NCI-H2227 (cell line): Measurements from ENCODE around the gene SMYD1.

Source experiments
- DNase-seq: peaks from one replicate; lab custom pipeline; 2025; ENCODE audit not compliant: unreplicated experiment; lab: John Stamatoyannopoulos, UW

The SMYD1 gene

DNA sequence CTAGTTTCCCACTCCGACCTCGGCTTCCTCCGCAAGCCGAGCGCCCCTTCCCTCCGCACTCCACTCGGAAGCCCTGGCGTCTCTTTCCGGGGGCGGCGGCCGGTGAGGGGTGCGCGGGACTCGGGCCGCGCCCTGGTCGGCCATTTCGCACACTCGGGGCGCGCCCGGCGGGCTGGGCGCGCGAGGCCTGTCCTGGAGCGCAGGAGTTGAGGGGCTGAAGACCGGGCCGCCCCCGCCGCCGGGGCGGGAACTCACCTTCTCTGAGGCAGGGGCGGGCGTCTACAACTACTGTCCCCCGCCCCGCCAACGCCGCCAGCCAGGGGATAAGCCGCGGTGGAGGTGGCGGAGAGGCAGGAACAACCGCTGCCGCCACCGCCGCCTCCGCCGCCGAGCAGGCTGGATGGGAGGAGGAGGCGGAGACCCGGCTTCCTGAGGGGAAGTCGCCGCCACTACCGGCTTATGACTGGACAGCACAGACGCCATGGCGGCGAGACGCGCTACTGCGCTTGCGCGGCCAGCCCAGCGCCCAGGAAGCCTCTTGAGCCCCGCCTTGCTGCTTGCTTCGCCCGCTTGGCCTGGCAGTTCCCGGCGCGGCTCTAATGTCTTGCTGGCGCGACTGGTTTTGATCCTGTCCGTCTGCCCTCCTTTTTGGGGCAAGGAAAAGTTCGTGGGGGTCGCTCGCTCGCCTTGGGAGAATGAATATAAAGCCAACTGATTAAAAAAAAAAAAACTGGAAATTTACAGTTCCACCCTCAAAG is 12.1 kb upstream of the SMYD1 start, which contains the start of gene KRCC1:
Gene KRCC1, minus strand, starts transcription at position 413 of the 758 bp plus-strand sequence. CDS start 27,220 bp downstream, outside the sequence.
- peak; percentile 97 for DNase-seq

DNA sequence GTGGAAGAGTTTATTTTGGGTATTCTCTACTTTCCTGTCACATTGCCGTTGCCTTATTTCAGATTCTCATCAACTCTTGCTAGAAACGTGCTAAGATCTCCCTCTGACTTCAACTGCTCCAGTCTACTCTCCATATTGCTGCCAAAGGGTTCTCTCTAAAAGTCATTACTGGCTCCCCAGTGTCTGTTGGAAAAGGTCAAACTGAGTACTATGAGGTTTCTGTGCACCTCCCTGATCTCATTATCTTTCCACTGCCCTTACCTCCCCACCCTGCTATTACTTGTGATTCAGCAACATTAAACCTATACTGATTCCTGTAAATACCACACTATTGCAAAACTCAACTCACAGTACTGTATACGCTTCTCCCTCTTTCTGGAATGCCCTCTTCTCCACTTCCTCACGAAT is 10.2 kb upstream of the SMYD1 start:
- DNase-seq, result no peak

DNA sequence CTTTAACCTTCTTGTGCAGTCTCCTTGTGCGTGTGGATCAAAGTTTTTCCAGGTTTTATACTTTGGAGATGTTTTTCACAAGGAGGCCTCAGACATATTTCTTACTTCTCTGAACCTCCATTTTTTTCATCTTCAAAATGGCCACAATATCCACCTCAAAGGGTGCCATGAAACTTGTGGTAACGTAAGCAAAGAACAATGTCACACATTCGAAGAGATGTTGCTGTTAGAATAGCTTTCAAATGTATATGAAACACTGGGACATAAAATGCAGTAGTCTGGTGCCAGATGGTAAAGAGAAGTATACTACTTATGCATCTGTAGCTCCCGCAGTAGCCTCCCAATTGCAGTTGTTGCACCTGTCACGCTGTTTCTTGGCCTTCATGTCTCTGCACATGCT is 9.4 kb upstream of the SMYD1 start:
- DNase-seq, result no peak

DNA sequence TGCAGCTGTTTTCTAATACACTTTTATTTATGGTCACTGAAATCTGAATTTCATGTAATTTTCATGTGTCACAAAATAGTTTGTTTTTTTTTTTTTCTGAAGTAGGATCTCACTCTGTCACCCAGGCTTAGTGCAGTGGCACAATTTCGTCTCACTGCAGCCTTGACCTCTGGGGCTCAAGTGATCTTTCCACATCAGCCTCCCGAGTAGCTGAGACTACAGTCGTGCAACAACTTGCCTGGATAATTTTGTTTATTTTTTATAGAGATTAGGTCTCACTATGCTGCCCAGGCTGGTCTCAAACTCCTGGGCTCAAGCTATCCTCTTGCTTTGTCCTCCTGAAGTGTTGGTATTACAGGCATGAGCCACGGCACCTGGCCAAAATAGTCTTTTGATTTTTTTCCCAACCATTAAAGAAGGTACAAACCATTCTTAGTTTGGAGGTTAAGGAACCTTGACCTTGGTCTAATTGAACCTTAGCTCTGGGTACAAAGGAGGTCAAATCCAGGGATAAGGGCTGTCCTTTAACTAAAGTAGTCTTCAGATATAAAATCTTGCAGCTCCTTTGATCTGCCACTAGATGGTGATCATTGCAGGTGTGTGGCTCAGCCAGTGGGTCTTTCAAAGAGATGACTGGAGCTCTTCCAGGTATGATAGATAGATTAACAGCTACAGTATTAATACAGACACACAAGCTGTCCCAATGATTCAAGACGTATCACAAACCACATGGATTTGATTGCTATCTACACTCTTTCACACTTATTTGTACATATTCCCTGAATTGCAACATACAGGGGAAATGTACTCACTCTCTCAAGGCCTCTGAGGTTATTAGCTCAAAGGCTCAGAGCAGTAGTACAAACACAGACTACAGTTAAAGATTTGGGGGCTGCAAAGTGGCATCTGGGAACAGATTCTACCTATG is 7.4 kb upstream of the SMYD1 start:
- peak; percentile 55 for DNase-seq

DNA sequence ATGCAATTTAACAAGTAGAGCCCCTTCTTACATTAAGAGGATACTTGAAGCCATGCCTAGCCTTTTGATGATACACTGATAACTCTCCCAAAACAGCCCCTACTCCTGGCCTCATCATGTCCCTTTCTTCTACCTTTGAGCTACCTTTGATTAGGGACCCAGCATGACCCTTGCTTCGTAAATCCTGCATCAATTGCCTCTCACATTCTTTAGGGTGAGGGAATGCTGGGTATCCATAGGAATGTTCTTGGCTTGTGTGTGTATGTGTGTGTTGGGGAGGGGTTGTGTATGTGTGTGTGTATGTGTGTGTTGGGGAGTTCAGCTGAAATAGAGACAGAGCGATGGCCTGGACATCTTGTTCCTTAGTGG is 6.7 kb upstream of the SMYD1 start:
- no peak for DNase-seq

DNA sequence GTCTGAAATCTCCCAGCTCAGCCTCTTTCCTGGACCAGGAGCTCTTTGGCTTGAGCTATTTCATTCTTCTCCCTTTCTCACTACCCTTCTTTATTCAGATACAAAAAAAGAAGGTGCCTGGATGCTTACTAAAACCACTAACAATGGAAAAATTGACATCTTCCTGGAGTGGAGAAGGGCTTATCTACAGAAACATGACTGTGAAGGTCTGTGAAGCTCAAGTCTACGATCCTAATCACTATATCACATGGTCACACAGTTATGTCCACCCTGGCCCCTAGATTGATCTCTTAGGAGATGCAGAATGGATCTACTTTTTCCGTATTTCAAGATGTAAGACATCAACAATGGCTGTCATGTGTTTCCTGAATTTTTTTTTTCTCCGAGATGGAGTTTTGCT is 6.3 kb upstream of the SMYD1 start:
- DNase-seq, result no peak

DNA sequence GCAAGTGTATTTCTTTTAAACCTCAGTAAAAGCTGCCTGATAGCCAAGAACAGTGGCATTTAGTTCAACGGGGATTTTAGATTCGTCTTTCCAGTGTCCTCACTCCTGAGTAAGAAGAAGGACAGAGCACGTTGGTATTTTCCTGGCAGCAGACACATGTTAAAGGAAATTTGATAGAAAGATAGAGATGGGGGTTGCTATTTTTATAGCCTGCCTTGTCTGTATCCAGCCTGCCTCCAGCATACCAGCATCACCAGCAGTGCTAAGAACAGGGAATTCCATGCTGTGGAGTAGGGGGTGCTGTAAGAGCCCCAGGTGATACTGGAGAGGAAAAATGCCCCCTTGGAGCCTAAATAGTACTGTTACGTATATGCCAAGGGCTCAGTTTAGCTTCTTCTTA is 1.1 kb upstream of the SMYD1 start:
- no peak for DNase-seq

DNA sequence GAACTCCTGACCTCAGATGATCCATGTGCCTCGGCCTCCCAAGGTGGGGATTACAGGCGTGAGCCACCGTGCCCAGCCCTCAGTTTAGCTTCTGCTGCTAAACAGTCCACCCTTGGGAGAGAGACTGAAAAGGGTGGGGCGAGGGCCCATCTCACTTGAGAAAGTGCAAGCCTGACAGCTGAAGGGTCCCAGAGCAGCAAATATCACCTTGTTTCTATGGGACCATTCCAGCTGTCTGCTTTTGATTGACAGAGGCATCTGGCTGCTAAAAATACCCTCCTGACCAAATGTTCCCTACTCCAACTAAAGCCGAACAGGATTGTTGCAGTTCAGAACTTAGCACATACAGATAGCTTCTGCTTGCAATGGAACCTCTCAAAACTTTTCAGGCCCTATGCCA is 436 bp upstream of the SMYD1 start:
- DNase-seq, result no peak

DNA sequence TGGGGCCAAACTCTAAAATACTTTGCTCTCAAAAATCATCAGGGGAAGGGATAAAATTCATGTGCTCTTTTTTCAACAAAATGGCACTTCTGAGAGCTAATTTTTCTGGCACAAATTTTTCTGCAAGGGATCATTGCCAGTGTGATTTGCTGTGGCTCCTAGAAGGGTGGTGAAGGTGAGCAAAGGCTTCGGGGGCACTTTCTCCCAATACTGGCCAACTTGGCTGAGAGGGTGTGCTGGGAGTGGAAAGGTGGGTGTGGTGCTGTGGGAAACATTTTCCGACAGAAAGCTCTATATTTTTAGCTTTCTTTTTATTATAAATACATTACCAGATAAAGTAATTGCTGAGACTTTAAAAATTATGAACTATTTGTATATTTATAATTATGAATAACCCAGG is 419 bp downstream of the SMYD1 start:
- no peak for DNase-seq

DNA sequence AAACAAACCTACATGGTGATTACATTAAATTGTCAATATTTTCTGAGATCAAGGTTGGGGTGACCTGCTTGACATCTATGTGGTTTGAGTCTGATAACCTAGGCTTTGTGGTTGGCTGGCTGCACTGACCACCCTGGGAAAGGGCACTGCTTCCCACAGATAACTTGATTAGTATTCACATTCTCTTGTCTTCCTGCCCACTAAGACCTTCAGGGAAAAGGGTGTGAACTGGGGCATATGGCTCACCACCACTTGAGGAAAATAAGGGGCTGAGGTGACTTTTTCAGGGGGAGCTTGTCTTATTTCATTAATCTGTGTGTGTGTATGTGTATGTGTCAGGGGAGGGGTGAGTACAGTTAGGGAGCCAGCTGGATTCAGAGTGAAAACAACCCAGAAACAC is 1.5 kb downstream of the SMYD1 start:
- DNase-seq, result no peak

DNA sequence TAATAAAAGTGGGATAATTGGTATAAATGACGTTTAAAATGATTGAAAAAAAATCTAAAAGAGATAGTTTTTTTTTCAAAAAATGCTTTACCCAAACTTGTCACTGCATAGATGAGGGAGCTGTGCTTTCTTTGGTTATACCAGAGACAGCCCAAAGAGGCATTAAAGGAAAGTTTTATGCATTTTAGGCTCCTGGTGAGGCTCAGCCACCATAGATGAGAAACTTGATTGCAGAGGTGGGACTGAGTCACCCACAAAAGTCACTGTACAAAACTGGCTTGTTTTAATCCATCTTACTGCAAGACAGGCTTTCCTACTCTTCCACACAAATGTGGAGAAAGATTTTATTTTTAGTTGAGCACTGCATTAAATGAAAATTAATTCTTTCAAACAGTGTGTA is 2.4 kb downstream of the SMYD1 start:
- no peak for DNase-seq

DNA sequence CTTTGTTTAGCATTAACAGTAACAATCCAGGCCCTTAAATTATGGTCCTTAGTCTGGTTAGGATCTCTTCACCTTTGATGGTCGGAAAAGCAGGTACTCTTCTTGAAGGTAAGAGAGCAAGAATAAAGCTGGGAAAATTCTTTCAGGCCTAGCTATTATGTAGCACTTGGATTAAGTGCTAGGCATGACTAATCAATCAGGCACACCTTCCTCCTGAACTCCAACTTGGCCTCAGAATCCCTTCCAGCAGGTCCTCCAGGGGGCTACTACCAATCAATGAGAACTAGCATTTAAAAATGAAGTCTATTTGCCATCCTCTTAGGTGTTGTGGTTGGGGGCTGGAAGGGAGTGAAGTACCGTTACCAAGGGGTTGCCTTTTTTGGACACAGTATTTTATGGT is 3.7 kb downstream of the SMYD1 start:
- DNase-seq, result no peak

DNA sequence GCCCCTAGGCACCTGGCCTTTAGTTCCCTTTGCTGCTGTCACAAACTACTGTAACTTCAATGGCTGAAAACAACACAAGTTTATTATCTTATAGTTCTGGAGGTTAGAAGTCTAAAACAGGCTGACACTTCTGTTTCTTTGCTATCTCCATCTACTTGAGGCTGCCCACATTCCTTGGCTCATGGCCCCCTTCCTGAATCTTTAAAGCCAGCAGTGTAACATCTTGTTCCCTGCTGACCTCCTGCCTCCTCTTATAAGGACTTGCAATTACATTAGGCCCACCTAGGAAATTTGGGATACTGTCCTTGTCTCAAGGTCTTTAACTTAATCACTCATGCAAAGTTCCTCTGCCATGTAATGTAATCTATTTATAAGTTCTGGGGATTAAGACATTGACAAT is 6.5 kb downstream of the SMYD1 start:
- no peak for DNase-seq

DNA sequence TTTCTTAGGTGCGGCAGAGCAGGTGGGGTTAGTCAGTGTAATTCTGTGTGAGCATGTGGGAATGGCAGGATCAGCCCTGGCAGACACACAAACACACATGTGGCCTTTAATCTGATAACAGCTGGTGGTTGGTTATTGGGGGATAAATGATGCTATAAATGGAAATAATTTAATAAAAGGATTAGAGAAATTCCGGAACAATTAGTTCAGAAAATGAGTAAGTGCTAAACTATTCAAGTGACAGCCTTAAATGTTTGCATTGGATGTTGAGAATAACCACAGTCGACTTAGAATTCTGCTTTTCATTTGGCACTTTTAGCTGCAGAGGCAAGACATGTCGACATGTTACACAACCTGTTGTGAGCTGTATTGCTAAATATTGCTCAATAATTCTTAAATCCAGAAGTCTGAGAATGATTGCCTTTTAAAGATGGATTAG is 7.2 kb downstream of the SMYD1 start:
- no peak for DNase-seq

DNA sequence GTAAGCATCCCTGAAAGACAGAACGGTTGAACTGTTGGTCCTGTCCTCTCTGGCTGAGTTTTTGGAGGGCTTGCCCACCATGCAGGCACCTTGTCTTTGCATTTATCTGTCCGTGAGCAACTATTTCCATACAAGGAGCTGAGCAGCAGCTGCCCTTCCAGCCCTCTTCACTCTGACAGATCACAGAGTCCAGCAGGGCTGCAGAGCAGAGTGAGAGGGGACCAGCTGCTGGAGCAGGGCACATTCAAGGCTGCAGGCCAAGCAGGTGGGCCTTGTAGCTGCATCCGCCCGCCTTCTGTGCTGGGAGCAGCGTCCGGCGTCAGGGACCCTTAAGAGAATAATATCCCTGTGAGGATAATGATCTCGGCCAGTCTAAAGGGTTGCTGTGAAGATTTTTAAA is 9.5 kb downstream of the SMYD1 start:
- no peak for DNase-seq

DNA sequence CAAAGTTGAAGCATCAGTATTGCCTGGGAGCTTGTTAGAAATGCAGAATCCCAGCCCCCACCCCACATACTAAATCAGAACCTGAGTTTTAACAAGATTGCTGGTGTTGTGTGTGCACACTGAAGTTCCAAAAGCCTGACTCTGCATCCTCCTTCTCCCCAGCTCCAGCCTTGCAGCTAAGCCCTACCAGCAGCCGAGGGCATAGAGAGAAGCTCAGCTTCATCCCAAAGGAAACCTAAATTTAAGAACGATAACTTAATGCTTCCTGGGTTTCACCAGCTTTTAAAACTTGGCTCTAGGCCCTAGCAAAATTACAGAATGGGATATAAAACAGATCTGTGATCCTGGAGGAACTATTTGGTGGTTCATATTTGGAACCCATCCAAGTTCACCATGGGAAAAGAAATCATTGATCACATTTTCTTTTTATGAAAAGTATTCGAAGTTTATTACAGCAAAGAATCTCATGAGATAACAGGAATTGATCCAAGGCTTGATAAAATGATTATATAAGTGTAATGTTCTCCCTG is 11.1 kb downstream of the SMYD1 start:
- DNase-seq, result no peak

DNA sequence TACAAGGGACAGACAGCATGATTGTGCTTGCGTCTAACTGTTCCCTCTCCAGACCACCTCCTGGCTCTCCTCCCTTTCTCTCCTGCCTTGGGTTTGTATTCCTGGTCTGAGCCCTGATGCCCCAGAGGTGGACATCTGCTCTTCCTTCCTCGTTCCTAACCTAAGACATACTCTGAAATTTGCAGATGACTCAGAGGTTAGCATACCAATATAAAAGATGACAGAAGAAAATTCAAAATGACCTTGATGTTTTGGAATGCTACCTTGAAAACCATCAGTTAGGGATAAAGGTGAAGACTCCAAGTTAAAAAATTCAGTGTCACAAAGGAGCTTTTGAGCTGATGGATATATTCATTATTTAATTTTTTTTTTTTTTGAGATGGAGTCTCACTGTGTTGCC is 12.9 kb downstream of the SMYD1 start:
- no peak for DNase-seq

DNA sequence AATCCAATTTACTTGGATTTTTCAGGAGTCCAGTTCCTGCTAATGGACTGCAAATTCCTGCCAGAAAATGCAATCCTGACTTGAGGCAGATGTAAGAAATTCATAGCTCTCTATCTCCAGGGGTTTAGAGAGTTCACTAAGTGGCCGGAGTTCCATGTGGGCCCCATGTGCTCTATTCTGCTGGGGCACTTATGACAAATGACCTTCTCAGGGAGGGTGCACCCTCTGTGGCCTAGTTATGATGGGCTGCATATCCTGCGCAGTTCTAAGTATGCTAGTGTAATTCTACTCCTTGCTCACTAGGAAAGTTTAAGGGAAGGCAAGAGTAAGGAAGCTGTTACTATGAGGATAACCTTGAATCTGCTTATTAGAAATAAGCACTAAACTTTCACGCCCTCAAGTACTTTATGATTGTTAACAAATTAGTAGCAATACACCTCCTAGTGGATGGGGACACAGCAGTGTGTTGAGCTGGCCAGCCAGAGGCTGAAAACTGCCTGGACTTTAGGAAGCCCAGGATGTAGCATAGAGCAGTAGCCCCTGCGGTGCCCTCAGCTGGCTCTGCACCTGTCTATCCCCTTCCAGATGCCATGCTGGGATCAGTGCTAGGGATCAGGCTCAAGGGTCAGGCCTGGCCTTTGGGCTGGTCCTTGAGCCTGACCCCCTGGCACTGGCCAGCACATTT is 14.4 kb downstream of the SMYD1 start:
- DNase-seq, result no peak

DNA sequence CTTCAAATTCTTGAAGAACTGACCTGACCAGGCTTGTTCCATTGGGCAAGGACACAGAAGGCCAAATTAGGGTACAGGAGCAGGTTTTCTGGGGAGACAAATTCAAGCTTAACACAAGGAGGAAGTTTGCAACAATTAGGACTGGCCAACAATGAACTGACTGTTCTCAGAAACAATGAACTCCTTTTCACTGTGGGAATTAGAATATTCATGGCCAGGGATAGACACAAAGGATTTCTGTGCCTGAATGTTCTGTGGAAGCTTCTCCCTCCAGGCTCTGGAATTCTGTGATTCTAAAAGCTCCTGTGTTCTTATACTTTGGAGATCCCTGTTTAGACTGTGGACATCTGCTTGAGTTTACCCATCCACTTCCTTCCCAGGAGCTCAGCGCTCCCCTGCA is 15.2 kb downstream of the SMYD1 start:
- no peak for DNase-seq

DNA sequence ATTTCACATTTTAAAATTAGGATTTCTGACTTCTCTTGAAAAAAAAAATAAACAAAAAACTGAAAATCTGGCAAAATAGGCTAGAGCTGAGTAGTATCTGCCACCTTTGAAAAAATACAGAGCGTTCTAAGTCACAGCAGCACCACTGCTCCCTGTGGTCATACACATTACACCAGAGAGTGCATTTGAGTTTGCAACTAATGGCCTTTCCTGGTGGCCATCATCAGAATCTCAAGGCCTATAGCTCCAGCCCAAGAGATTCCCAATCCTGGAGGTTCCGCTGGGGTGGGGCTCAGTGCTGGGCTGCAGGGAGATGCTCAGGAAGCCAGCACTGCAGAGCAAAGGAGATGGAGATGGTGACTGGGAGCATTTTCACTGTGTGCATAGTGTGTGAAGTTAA is 17.5 kb downstream of the SMYD1 start:
- DNase-seq, result no peak

DNA sequence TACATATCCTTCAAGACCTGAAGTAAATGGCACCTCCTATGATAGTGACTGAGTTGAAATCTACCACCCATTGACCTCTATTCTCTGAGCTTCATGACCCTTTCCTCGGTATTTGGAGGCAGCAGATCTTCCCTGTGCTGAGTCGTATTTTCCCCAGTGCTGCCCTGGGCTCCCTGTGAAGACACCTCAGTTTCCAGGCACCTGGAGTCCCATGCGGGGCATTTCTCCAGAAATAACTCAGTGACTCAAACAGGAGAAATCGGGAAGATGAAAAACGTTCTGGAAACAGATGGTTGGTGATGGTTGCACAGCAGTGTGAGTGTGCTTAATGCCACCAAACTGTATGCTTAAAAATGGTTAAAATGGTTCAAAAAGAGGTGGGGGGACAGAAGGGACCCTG is 18.0 kb downstream of the SMYD1 start:
- no peak for DNase-seq
